A673 (cell line): Measurements from ENCODE around the gene MRPL14. TPM values are rescaled to one million over a fixed set of nuclear protein-coding genes. Genes with fewer than 3 reads are reported as not detected.

Experiments
- BruUV-seq: library from RNA; stranded (reverse); fragments of 400-500 nt; replicated peaks from 2 replicates; lab custom pipeline; 2021; lab: Mats Ljungman, UMichigan
- CTCF ChIA-PET: fragments of 300-600 bp; sonication (Branson Sonifier 250); formaldehyde crosslinking; loops from one replicate; lab custom pipeline; 2022; ENCODE audit warnings: antibody characterized with exemption; lab: Charles Lee
- POLR2A ChIA-PET: fragments of 300-600 bp; sonication (Branson Sonifier 250); formaldehyde crosslinking; loops from one replicate; lab custom pipeline; 2022; ENCODE audit warnings: antibody characterized with exemption; ENCODE audit not compliant: low non-redundant PET; lab: Charles Lee
- DNase-seq: peaks from one replicate; pipeline ENCODE4 v3.0.0-alpha.2; 2015; ENCODE audit warnings: low spot score
- H3K27ac ChIP-seq: fragments of 200-600 bp; sonication (generic); 2 replicates; pipeline ENCODE4 v1.5.1; 2016; ENCODE audit warnings: mixed run types, low read depth, mild to moderate bottlenecking, mixed read lengths, antibody characterized with exemption, low read length; ENCODE audit not compliant: poor library complexity, severe bottlenecking
- H3K27me3 ChIP-seq: fragments of 200-600 bp; sonication (generic); replicated peaks from 2 replicates; pipeline ENCODE4 v1.6.1; 2017; ENCODE audit warnings: mixed run types, low read depth, mild to moderate bottlenecking, mixed read lengths, antibody characterized with exemption, low read length; ENCODE audit not compliant: insufficient read depth, poor library complexity
- H3K36me3 ChIP-seq: fragments of 200-600 bp; sonication (generic); 2 replicates; pipeline ENCODE4 v1.6.1; 2016; ENCODE audit warnings: mixed run types, mild to moderate bottlenecking, mixed read lengths, antibody characterized with exemption, low read length; ENCODE audit not compliant: insufficient read depth, poor library complexity, severe bottlenecking
- H3K4me1 ChIP-seq: fragments of 200-600 bp; sonication (generic); 2 replicates; pipeline ENCODE4 v1.6.1; 2017; ENCODE audit warnings: mixed run types, mild to moderate bottlenecking, mixed read lengths, antibody characterized with exemption, low read length; ENCODE audit not compliant: insufficient read depth, poor library complexity, severe bottlenecking
- H3K4me3 ChIP-seq: fragments of 200-600 bp; sonication (generic); 2 replicates; pipeline ENCODE4 v1.5.1; 2016; ENCODE audit warnings: low read depth, mixed run types, mild to moderate bottlenecking, mixed read lengths, low read length; ENCODE audit not compliant: poor library complexity, severe bottlenecking
- H3K9me3 ChIP-seq: fragments of 200-600 bp; sonication (generic); 2 replicates; pipeline ENCODE4 v1.6.1; 2016; ENCODE audit warnings: mixed run types, low read depth, mild to moderate bottlenecking, mixed read lengths, antibody characterized with exemption, low read length; ENCODE audit not compliant: poor library complexity, severe bottlenecking
- EZH2 ChIP-seq: fragments of 200-600 bp; sonication (generic); IDR thresholded peaks from 2 replicates; pipeline ENCODE4 v1.6.1; 2017; ENCODE audit warnings: borderline replicate concordance, low read depth, mild to moderate bottlenecking, mixed read lengths, antibody characterized with exemption, low read length; ENCODE audit not compliant: poor library complexity, severe bottlenecking
- intact Hi-C: fragments of 100-400 bp; cut with micrococcal nuclease; formaldehyde crosslinking; loops from one replicate; pipeline ENCODE4 v1.10.0; 2022; ENCODE audit not compliant: unreplicated experiment
- total RNA-seq: library from RNA; stranded (reverse); gene quantifications from 2 replicates; pipeline ENCODE4 v1.2.3, GENCODE V29; 2021
- TF ChIP-seq, protein P1 (sequence below): fragments of 300-800, 200-600 bp; sonication (generic); conservative IDR thresholded peaks from 2 replicates; pipeline ENCODE4 v1.5.1; 2017; ENCODE audit warnings: low read depth, mild to moderate bottlenecking, antibody characterized with exemption, low read length, moderate library complexity, mixed read lengths

Gene MRPL14
- total RNA-seq, 1 experiment from 2014 or later = 78.8 TPM

- TF ChIP-seq, protein P1, sequence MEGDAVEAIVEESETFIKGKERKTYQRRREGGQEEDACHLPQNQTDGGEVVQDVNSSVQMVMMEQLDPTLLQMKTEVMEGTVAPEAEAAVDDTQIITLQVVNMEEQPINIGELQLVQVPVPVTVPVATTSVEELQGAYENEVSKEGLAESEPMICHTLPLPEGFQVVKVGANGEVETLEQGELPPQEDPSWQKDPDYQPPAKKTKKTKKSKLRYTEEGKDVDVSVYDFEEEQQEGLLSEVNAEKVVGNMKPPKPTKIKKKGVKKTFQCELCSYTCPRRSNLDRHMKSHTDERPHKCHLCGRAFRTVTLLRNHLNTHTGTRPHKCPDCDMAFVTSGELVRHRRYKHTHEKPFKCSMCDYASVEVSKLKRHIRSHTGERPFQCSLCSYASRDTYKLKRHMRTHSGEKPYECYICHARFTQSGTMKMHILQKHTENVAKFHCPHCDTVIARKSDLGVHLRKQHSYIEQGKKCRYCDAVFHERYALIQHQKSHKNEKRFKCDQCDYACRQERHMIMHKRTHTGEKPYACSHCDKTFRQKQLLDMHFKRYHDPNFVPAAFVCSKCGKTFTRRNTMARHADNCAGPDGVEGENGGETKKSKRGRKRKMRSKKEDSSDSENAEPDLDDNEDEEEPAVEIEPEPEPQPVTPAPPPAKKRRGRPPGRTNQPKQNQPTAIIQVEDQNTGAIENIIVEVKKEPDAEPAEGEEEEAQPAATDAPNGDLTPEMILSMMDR = no peak
- TF ChIP-seq EZH2 = no peak
- Histone ChIP-seq H3K27me3 (no peaks in the 10 kb centered on the region), H3K4me1 (peaks cover 24% of the 10 kb centered on the region), H3K36me3 (no peaks in the 10 kb centered on the region), H3K27ac (no peak overlapping the region), H3K4me3 (no peak overlapping the region), H3K9me3 (no peaks in the 10 kb centered on the region)
- BruUV-seq = no TSS peak
- DNase-seq = no peak
- CTCF ChIA-PET = interaction anchor here (1.0 to 2.0 kb wide), 11 partner anchors 17 to 635 kb away, joined by 3 to 29 read pairs (median 4); partner anchors contain the start of genes GTPBP2 and VEGFA
- POLR2A ChIA-PET = no interaction called here
- intact Hi-C loops = loop anchor here (1.0 kb wide), 4 partner anchors 310 to 471 kb away; no protein-coding TSS in a partner anchor
These were observed 47.6 kb downstream of the MRPL14 start for GRCh38 chr6:44079672-44080071.

DNA sequence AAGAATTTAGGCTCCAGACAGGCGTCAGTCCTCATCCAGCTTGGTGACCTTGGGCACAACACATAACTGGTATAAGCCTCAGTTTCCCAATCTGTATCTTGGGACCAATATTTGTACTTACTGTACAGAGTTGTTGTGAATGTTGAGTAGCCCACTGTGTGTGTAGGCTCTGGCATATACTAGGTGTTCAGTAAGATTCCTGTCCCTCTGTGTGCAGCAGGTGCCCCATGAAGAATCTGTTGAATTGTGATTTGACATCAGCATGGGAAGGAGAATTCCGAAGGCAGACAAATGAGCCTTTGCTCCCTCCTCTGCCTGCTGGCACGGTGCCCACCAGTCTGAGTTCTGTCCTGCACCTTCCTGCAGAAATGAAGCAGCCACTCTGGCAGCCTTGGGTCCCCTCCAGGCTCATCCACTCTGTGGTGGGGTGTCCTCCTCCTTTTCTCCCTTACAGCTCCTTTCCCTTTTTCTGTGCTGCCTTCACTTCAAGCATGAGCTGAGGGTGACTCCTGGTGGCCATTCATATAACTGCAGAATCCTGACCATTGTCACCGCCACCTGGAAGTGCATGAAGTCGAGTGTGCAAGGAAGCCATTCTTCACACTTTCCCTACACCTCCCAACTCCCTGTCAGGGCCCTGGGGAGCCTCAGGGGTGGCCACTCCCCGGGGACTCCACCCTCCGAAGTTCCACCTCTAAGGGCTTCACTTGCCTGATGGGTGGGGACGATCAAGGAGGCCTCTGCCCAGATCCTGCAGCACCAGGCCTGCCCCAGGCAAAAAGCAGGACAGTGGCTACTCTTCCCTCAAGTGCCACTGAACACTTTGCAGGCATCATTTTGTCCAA lies 48.2 kb downstream of the MRPL14 start:
- no TSS peak for BruUV-seq
- POLR2A ChIA-PET = no interaction called here
- Histone ChIP-seq H3K9me3 (no peaks in the 10 kb centered on the region), H3K27me3 (no peaks in the 10 kb centered on the region), H3K36me3 (no peaks in the 10 kb centered on the region), H3K4me1 (peaks cover 31% of the 10 kb centered on the region), H3K27ac (no peak overlapping the region), H3K4me3 (no peak overlapping the region)
- DNase-seq = peak; percentile 86
- CTCF ChIA-PET = interaction anchor here (0.6 to 2.0 kb wide), 16 partner anchors 18 to 635 kb away, joined by 3 to 29 read pairs (median 5); partner anchors contain the start of genes GTPBP2 and VEGFA
- TF ChIP-seq, protein P1 = peak; percentile 88
- no peak for TF ChIP-seq EZH2
- intact Hi-C loops = loop anchor here (1.0 kb wide), 4 partner anchors 310 to 471 kb away; no protein-coding TSS in a partner anchor

- BruUV-seq = no TSS peak
- Histone ChIP-seq H3K36me3 (no peaks in the 10 kb centered on the region), H3K27ac (no peak overlapping the region), H3K4me1 (peaks cover 37% of the 10 kb centered on the region), H3K27me3 (no peaks in the 10 kb centered on the region), H3K9me3 (no peaks in the 10 kb centered on the region), H3K4me3 (no peak overlapping the region)
- DNase-seq = no peak
- intact Hi-C loops = no loop called here
- ChIA-PET POLR2A (no interaction called here), CTCF (interaction anchor here (0.6 to 2.0 kb wide), 16 partner anchors 19 to 634 kb away, joined by 3 to 29 read pairs (median 5); partner anchors contain the start of genes GTPBP2 and VEGFA)
- TF ChIP-seq, protein P1 = no peak
- TF ChIP-seq EZH2 = no peak
These were observed 48.9 kb downstream of the MRPL14 start for GRCh38 chr6:44078219-44078826.
